Measurements from ENCODE around the gene SLC39A2. TPM values are rescaled to one million over a fixed set of nuclear protein-coding genes. Genes with fewer than 3 reads are reported as not detected.

Gene SLC39A2
- polyA plus RNA-seq, 1 of the 3 experiments (the other 2 are of a cell fraction): not detected

DNA sequence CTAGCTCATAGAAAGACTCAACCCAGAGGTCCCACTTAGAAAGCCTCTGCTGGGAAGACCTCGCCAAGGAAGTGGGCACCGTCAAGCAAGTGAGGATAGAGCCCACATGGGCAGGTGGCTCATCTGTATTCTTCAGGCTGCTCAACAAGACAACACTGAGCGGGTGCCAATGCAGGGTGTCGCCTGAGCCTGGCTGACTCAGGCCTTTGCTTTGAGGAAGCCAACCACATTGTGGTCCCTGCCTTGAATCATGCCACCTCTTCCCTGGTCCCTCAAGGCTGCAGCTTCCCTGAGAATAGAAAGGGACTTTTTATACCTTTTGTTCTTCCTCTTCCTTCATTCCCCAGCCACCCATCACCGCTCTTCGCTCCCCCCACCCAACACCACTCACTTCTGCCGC is 37.7 kb downstream of the SLC39A2 start:
- Histone ChIP-seq H3K79me2 (ENCODE audit: insufficient read depth) (no peaks in the 10 kb centered on the region), H3K27ac (ENCODE audit: low read depth in 2 of 2, low read length in 1 of 2) (no peak overlapping the region), H3K27me3 (ENCODE audit: insufficient read depth) (peaks cover 20% of the 10 kb centered on the region; the same call in 1 of the 2 replicates), H3K9me2 (no peaks in the 10 kb centered on the region), H3K4me1 (ENCODE audit: control insufficient read depth in 1 of 2, insufficient read depth in 2 of 2, low read depth in 1 of 2, low read length in 1 of 2) (peaks cover 0 to 7% of the 10 kb centered on the region in 2 experiments; a peak in 2 of 4 replicates), H3F3A (replicated peaks; ENCODE audit: insufficient read depth) (no peaks in the 10 kb centered on the region), H3K4me3 (ENCODE audit: low read depth in 2 of 2, low read length in 1 of 2) (no peak overlapping the region), H3K9ac (no peak overlapping the region), H3K36me3 (replicated peaks in 1 of 2; ENCODE audit: control insufficient read depth in 1 of 2, insufficient read depth in 2 of 2, low read length in 1 of 2) (no peaks in the 10 kb centered on the region), H3K9me3 (no peaks in the 10 kb centered on the region), H4K20me1 (ENCODE audit: insufficient read depth) (no peaks in the 10 kb centered on the region), H2AFZ (ENCODE audit: low read depth) (no peak overlapping the region), H3K4me2 (no peak overlapping the region)
- ChIA-PET CTCF (interaction anchor here (0.8 to 7.5 kb wide), 4 partner anchors 22 to 62 kb away, joined by 3 to 73 read pairs (median 8); partner anchors contain the start of gene ZNF219), POLR2A (interaction anchor here (1.0 kb wide), 1 partner anchor 19 kb away, joined by 3 read pairs; no protein-coding TSS in a partner anchor)
- DNase-seq: no peak
- WGBS (ENCODE audit: low lambda C conversion rate): 71% methylated on average over 5 of the region's 7 CpGs
- TF ChIP-seq NRF1 (IDR thresholded peaks at IDR 0.05; ENCODE audit: low read depth, low read length) (no peak), NFIC (IDR thresholded peaks at IDR 0.05; ENCODE audit: borderline replicate concordance) (no peak), POLR2AphosphoS5 (IDR thresholded peaks at IDR 0.05; ENCODE audit: low read depth, low read length) (no peak), FOSL2 (IDR thresholded peaks at IDR 0.05; ENCODE audit: borderline replicate concordance, low read depth) (no peak), RXRA (IDR thresholded peaks at IDR 0.05; ENCODE audit: borderline replicate concordance, low read depth) (no peak), SIN3A (IDR thresholded peaks at IDR 0.05; ENCODE audit: borderline replicate concordance, low read depth, low read length) (no peak), RFX5 (IDR thresholded peaks at IDR 0.05; ENCODE audit: low read length) (no peak), TAF1 (IDR thresholded peaks at IDR 0.05; ENCODE audit: borderline replicate concordance, low read depth, low read length) (no peak), EZH2phosphoT487 (IDR thresholded peaks at IDR 0.05; ENCODE audit: borderline replicate concordance, low read depth) (no peak), JUND (IDR thresholded peaks at IDR 0.05) (no peak)
- TF ChIP-seq, protein P1, sequence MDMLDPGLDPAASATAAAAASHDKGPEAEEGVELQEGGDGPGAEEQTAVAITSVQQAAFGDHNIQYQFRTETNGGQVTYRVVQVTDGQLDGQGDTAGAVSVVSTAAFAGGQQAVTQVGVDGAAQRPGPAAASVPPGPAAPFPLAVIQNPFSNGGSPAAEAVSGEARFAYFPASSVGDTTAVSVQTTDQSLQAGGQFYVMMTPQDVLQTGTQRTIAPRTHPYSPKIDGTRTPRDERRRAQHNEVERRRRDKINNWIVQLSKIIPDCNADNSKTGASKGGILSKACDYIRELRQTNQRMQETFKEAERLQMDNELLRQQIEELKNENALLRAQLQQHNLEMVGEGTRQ (IDR thresholded peaks at IDR 0.05; ENCODE audit: borderline replicate concordance, low read depth, low read length): no peak
- TF ChIP-seq, protein P2, sequence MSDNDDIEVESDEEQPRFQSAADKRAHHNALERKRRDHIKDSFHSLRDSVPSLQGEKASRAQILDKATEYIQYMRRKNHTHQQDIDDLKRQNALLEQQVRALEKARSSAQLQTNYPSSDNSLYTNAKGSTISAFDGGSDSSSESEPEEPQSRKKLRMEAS (IDR thresholded peaks at IDR 0.05; ENCODE audit: low read depth): no peak

DNA sequence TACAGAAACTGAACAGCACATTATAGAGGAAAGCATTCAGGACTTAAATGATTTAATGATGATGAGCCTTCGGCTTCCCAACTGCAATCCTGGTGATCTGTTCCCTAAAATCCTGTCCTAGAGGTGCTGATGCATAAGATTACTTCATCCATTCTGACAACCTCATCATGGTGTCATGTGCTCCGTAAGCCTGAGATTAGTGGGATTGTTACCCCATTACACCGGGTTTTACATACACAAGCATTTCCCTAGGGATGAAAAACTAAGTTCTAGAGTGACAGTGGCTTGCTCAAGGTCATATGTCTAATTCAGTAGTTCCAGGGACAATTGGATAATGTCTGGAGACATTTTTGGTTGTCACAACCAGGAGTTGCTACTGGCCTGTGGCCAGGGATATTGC is 38.1 kb downstream of the SLC39A2 start:
- CTCF ChIA-PET: interaction anchor here (0.8 to 7.5 kb wide), 2 partner anchors 23 to 61 kb away, joined by 3 to 73 read pairs; partner anchors contain the start of gene ZNF219
- POLR2A ChIA-PET: no interaction called here
- WGBS (ENCODE audit: low lambda C conversion rate): 53% methylated on average over 3 of the region's 3 CpGs

More for the DNA sequence above, 38.1 kb downstream of the SLC39A2 start:
- Histone ChIP-seq H3K9me3 (no peaks in the 10 kb centered on the region), H3K4me3 (ENCODE audit: low read depth in 2 of 2, low read length in 1 of 2) (no peak overlapping the region), H3K27ac (ENCODE audit: low read depth in 2 of 2, low read length in 1 of 2) (no peak overlapping the region), H3K9me2 (no peaks in the 10 kb centered on the region), H3K4me1 (ENCODE audit: control insufficient read depth in 1 of 2, insufficient read depth in 2 of 2, low read depth in 1 of 2, low read length in 1 of 2) (peaks cover 0 to 11% of the 10 kb centered on the region in 2 experiments; a peak in 2 of 4 replicates), H3K27me3 (ENCODE audit: insufficient read depth) (peaks cover 16% of the 10 kb centered on the region; the same call in 1 of the 2 replicates), H3K4me2 (no peak overlapping the region), H3K79me2 (ENCODE audit: insufficient read depth) (no peaks in the 10 kb centered on the region), H2AFZ (ENCODE audit: low read depth) (no peak overlapping the region), H3K36me3 (replicated peaks in 1 of 2; ENCODE audit: control insufficient read depth in 1 of 2, insufficient read depth in 2 of 2, low read length in 1 of 2) (no peaks in the 10 kb centered on the region), H3K9ac (no peak overlapping the region), H4K20me1 (ENCODE audit: insufficient read depth) (no peaks in the 10 kb centered on the region), H3F3A (replicated peaks; ENCODE audit: insufficient read depth) (no peaks in the 10 kb centered on the region)
- TF ChIP-seq FOXJ3 (CRISPR knock-in tag; IDR thresholded peaks at IDR 0.05) (no peak), POLR2AphosphoS5 (IDR thresholded peaks at IDR 0.05; ENCODE audit: low read depth, low read length) (no peak), SMC3 (IDR thresholded peaks at IDR 0.05; ENCODE audit: low read depth, low read length) (no peak), GABPA (IDR thresholded peaks at IDR 0.05; ENCODE audit: low read depth) (no peak)
- TF ChIP-seq, protein P3, sequence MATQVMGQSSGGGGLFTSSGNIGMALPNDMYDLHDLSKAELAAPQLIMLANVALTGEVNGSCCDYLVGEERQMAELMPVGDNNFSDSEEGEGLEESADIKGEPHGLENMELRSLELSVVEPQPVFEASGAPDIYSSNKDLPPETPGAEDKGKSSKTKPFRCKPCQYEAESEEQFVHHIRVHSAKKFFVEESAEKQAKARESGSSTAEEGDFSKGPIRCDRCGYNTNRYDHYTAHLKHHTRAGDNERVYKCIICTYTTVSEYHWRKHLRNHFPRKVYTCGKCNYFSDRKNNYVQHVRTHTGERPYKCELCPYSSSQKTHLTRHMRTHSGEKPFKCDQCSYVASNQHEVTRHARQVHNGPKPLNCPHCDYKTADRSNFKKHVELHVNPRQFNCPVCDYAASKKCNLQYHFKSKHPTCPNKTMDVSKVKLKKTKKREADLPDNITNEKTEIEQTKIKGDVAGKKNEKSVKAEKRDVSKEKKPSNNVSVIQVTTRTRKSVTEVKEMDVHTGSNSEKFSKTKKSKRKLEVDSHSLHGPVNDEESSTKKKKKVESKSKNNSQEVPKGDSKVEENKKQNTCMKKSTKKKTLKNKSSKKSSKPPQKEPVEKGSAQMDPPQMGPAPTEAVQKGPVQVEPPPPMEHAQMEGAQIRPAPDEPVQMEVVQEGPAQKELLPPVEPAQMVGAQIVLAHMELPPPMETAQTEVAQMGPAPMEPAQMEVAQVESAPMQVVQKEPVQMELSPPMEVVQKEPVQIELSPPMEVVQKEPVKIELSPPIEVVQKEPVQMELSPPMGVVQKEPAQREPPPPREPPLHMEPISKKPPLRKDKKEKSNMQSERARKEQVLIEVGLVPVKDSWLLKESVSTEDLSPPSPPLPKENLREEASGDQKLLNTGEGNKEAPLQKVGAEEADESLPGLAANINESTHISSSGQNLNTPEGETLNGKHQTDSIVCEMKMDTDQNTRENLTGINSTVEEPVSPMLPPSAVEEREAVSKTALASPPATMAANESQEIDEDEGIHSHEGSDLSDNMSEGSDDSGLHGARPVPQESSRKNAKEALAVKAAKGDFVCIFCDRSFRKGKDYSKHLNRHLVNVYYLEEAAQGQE (IDR thresholded peaks at IDR 0.05; ENCODE audit: low read depth, low read length): no peak
- TF ChIP-seq, protein P1 (IDR thresholded peaks at IDR 0.05; ENCODE audit: borderline replicate concordance, low read depth, low read length): no peak
- no peak for DNase-seq

Data from SK-N-SH (cell line).